ENCODE measurements around the gene EPHB2.

Gene EPHB2

DNA sequence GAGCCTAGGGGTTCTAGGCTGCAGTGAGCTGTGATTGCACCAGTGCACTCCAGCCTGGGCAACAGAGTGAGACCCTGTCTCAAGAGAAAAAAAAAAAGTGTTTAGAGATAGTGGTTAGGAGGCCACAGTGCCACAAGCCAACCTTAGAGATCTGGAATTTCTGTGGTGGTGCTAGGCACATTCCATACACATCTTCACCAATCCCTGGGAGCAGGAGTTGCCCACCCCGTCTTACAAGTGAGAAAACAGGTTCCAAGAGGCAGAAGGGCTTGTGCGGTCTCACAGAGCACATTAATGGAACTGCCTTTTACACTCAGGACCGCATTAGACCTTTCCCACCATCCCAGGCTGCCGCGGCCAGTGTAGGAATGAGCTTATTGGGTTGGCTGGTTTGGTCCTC, 93.2 kb downstream of the EPHB2 start:
- DNase-seq (ENCODE audit: low read depth) = no peak

GRCh38 chr1:22804406-22804805, 93.8 kb downstream of the EPHB2 start:
- DNase-seq (ENCODE audit: low read depth) = no peak

- DNase-seq (ENCODE audit: low read depth) = no peak
Measured at GRCh38 chr1:22804969-22805671, 94.5 kb downstream of the EPHB2 start.

- no peak for DNase-seq (ENCODE audit: low read depth)
Measured at GRCh38 chr1:22805672-22806038, 95.0 kb downstream of the EPHB2 start.

DNA sequence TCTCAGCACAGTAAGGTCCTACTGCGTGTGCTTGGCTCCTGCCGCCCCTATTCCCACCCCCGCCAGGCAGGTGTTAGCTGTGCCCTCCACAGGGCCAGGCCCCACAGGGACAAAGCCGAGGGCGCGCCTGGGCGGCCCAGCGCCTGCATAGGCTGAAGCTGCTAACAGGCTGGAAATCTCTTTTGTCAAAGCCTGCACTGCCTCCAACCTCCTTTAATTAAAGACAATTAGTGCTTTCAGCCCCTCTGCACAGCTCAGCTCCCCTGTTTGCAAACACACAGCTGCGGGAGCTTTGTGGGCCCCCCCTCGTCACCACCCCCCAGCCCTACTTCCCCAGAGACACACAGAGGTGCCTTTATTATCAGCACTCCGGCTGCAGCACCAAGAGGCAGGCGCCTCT, 95.9 kb downstream of the EPHB2 start:
- DNase-seq (ENCODE audit: low read depth) = no peak

DNA sequence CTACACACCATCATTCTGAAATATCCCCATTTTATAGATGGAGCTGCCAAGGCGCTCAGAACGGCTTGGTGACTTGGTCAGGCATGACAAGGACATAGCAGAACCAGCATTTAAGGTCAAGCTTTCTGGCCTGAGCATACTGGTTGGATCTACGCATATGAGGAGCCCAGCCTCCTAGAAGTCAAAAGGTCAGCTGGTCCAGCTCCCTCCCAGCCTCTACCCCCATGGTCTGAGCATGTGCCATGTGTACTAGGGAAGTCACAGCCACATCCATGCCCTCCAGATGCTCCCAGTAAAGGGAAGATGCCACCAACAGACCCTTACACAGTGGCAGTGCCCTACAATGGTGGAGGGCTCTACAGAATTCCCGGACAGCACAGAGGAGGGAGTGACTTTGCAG, 96.7 kb downstream of the EPHB2 start:
- no peak for DNase-seq (ENCODE audit: low read depth)

GRCh38 chr1:22808186-22808675, 97.6 kb downstream of the EPHB2 start:
- DNase-seq (ENCODE audit: low read depth) = no peak

DNA sequence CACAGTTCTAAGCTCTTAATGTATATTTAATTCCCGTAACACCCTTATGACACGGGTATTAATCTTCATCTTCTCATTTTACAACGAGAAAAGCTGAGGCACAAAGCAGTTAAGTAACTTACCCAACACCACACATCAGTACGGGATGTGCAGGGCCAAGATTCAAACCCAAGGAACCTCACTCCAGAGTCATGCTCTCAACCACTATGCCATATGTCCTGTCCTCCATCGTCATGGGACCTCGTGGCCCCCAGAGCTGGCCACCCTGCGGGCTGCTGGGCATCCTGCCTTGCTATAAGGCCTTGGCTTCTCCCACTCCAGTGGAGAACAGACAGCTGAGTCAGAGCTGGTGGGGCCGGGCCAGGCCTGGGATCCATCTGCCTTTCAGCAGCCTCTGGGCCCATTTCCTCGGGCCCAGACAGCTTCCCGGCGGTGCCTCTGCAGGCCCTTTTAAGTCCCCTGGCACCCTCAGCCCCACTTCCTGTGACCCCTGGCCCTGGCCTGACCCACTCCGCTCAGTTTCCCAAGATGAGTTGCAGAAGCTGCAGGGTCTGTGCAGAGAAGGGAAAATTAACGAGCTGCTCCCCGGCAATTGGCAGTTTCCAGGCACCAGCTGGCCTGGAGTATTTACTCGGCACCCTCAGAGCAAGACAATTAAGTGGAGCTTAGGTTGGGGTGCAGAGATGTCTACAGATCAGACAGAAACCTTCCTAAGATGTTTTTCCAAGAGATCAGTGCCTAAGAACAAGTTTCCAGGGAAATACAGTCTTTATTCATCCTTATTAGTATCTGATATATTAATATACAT, 98.2 kb downstream of the EPHB2 start:
- no peak for DNase-seq (ENCODE audit: low read depth)

- DNase-seq (ENCODE audit: low read depth) = no peak
Measured at GRCh38 chr1:22809783-22810182, 99.1 kb downstream of the EPHB2 start.

- no peak for DNase-seq (ENCODE audit: low read depth)
Measured at GRCh38 chr1:22810378-22810777, 99.7 kb downstream of the EPHB2 start.

DNA sequence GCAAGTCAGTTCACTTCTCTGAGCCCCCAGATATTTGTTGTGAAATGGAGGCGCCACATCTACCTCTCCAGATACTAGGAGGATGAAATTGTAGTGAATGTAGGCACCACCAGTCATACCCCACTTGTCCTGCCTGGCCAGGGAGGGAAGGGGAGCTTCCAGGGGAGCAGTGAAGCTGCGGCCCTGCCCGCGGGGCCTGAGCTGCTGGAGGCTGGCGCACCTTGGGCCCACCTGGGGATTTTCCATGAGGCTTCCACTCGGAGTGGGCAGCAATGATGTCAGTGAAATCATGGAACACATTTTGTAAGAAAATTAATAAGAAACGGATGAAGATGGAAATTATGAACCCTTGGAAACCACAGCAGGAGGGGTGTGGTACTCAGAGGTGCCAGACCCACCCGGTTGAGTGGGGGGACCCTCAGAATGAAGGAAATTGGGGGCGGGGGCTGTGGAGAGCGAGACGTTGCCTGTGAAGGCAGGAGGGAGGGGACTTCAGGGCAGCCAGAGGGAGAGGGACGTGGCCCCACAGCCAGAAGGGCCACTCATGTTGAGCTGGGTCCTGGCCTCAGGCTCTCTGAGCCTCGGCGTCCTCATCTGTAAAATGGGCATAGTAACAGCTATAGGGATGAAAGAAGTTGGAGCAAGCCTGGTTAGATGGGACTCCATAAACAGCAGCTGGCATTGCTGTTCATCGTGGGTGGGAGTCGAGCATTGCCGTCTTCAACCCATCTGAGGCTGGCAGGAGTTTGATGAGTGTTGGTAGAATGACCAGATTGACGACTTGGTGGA, 101.6 kb downstream of the EPHB2 start:
- no peak for DNase-seq (ENCODE audit: low read depth)

DNA sequence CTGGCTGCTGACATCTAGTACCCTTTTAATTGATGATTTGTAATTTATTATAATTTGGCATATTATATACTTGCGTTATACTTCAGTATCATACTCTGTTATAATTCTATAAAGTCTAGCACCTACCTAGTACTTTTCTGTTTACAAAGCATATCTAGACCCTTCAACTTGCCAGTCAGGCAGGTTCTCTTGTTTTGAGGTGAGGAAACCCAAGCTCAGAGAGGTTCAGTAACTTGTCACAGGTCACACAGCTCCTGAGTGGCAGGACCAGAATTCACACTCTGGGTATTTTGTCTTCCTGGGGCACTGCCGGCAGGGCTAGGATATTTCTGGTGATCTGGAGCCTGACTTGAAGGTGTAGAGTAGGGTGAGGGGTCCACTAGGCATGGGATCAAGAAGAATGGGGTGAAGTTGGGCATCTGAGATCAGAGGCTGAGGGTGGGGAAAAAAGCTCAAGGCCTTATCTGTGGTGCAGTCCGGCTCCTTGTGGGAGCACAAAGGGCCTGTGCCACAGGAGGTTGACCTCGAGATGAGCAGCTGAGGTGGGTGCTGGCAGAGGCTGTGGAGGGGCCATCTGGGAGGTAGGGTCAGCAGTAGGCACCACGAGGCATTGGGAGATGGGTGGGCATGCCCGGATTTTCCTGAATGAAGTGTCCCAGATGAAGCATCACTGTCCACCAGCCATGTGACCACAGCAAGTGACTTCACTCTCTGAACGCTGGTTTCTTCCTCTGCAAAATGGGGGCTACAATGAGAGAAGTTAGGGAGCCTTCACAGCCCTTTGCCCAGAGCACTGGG, 102.6 kb downstream of the EPHB2 start:
- no peak for DNase-seq (ENCODE audit: low read depth)

DNA sequence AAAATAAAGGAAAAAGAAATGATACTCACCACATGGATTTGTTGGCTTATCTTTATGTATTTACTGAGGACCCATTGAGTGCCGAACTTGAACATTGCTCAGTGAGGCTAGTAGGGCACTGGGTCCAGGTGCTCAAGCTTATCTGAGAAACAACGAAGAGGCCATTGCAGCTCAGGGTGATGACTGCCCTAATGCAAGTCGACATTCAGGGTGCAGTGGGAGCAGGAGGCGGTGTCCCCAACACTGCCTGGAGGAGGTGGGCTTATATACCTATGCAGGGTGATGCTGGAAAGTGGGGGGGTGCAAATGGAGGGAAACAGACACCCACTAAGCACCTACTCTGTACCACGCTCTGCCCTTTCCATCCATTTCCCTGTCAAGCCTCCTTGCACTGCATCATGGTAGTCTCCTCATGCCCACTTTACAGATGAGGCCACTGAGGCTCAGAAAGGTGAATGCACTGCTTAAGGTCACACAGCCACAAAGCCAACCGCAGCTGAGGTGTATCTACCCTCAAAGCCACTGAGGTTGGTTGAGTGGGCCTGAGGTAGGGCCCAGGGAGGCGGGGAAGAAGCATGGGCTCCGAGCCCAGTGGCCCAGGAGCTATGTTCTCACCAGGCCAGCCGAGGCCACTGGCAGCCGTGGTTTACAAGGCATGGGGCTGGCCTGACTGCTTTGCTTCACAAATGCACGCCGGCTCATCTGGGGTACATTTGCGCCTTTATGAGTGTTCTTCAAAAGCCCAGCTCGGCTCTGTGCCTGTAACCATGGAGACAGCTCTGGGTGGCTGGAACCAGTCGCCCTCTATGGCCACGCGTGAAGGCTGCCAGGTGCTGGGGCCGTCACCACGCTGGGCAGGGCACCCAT, 103.8 kb downstream of the EPHB2 start:
- DNase-seq (ENCODE audit: low read depth) = no peak

- no peak for DNase-seq (ENCODE audit: low read depth)
Measured at GRCh38 chr1:22815043-22815365, 104.4 kb downstream of the EPHB2 start.

GRCh38 chr1:22815421-22816066, 104.9 kb downstream of the EPHB2 start:
- DNase-seq (ENCODE audit: low read depth) = no peak

DNA sequence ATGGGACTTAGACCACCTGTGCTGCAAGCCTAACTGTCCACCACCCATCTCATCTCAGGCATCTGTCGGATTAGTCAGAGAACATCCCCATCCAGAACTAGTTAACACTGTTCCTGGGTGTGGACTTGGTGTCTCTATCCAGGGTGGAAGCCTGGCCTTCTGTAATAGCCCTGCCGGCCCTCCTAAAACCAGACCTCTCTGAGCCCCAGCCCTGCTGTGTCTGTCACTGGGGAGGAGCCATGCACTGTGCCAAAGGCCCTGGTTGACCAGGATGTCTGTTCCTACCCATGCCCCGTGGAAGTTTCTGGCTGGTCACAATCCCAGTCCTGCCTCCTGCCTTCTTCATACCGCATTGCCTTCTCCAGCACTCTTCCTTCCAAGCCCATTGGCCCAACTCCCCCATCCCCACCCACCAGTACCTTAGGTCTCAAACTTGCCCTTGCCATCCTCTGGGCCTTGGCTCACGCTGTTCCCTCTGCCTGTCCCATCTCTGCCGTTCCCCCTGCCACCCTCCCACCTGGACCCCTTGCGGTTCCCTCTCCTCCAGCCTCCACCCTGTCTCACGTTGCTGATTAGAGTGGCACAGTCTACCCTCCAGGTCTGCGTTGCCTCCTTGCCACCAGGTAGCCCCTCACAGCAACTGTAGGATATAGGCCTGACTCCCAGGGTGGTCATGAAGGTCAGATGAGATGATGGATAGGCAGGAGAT, 105.6 kb downstream of the EPHB2 start:
- no peak for DNase-seq (ENCODE audit: low read depth)

GRCh38 chr1:22816803-22817202, 106.2 kb downstream of the EPHB2 start:
- DNase-seq (ENCODE audit: low read depth) = no peak

DNA sequence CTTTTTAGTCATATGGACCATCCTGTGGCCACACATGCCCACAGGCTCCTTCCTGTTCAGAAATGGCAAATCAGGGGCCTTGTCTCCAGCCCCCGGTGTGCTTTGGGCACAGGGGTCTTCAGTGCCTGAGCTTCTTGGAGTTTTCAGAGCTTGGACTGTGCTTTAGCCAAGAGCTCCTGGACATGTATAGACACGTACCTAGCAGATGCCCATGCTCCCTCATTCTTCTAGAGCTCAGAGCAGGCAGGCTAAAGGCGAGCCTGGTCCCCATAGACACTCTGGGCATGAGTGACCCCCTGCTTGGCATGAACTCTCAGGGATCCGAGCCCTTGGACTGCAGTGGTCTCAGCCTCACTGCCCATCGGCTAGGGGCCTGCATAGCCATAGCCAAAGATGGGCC, 106.8 kb downstream of the EPHB2 start:
- DNase-seq (ENCODE audit: low read depth) = no peak

- no peak for DNase-seq (ENCODE audit: low read depth)
Measured at GRCh38 chr1:22818061-22818770, 107.6 kb downstream of the EPHB2 start.

Measured in activated T-helper 1 cell treated with Interleukin-2 at 50 U/mL for 16 hours (primary cell).